Trophoblast cell (in vitro differentiated cells and primary cell): ENCODE measurements around the gene PRIM2.

ENCODE experiments used
- DNase-seq, 2 donors: peaks; one replicate each; pipeline ENCODE4 v3.0.0-alpha.2; 2016
- H2AFZ ChIP-seq: 2 replicates; pipeline ENCODE4 v1.6.1; 2013; ENCODE audit warnings: low read length, moderate library complexity, mild to moderate bottlenecking; ENCODE audit not compliant: insufficient read depth, poor library complexity
- H2AK5ac ChIP-seq: 2 replicates; pipeline ENCODE4 v1.6.1; 2013; ENCODE audit warnings: mild to moderate bottlenecking, low read length
- H2BK120ac ChIP-seq: 2 replicates; pipeline ENCODE4 v1.6.1; 2013; ENCODE audit warnings: low read length, mild to moderate bottlenecking, moderate library complexity; ENCODE audit not compliant: insufficient read depth, poor library complexity
- H2BK12ac ChIP-seq: 2 replicates; pipeline ENCODE4 v1.6.1; 2013; ENCODE audit warnings: mild to moderate bottlenecking, low read length, moderate library complexity
- H2BK5ac ChIP-seq: 2 replicates; pipeline ENCODE4 v1.6.1; 2013; ENCODE audit warnings: low read length, low read depth, moderate library complexity, mild to moderate bottlenecking; ENCODE audit not compliant: poor library complexity
- H3K14ac ChIP-seq: 2 replicates; pipeline ENCODE4 v1.6.1; 2013; ENCODE audit warnings: mild to moderate bottlenecking, low read length
- H3K18ac ChIP-seq: 2 replicates; pipeline ENCODE4 v1.6.1; 2013; ENCODE audit warnings: mild to moderate bottlenecking, low read length
- H3K23ac ChIP-seq: 2 replicates; pipeline ENCODE4 v1.6.1; 2013; ENCODE audit warnings: low read length
- H3K27ac ChIP-seq: 2 replicates; pipeline ENCODE4 v1.5.1; 2013; ENCODE audit warnings: low read depth, mild to moderate bottlenecking, inconsistent platforms, low read length, moderate library complexity
- H3K27me3 ChIP-seq: 2 replicates; pipeline ENCODE4 v1.6.1; 2013; ENCODE audit warnings: inconsistent platforms, mild to moderate bottlenecking, low read length, moderate library complexity; ENCODE audit not compliant: insufficient read depth
- H3K36me3 ChIP-seq, 2 experiments: 1 replicate in 1 of 2; 2 replicates in 1 of 2; pipeline ENCODE4 v1.6.1; 2013; ENCODE audit warnings: low read length in 2 of 2, mild to moderate bottlenecking in 2 of 2, moderate library complexity in 1 of 2; ENCODE audit not compliant: insufficient read depth in 2 of 2, control insufficient read depth in 1 of 2
- H3K4ac ChIP-seq: 2 replicates; pipeline ENCODE4 v1.6.1; 2013; ENCODE audit warnings: low read depth, mild to moderate bottlenecking, low read length, moderate library complexity
- H3K4me1 ChIP-seq, 2 experiments: 1 replicate in 1 of 2; 2 replicates in 1 of 2; pipeline ENCODE4 v1.6.1; 2013; ENCODE audit warnings: low read length in 2 of 2, mild to moderate bottlenecking in 2 of 2, moderate library complexity in 1 of 2; ENCODE audit not compliant: insufficient read depth in 2 of 2, control insufficient read depth in 1 of 2
- H3K4me2 ChIP-seq: 2 replicates; pipeline ENCODE4 v1.6.1; 2013; ENCODE audit warnings: inconsistent platforms, mild to moderate bottlenecking, low read length, moderate library complexity
- H3K4me3 ChIP-seq: 2 replicates; pipeline ENCODE4 v1.5.1; 2013; ENCODE audit warnings: mild to moderate bottlenecking, low read depth, low read length, inconsistent platforms
- H3K79me1 ChIP-seq: one replicate; pipeline ENCODE4 v1.6.1; 2013; ENCODE audit warnings: low read length
- H3K79me2 ChIP-seq: 2 replicates; pipeline ENCODE4 v1.6.1; 2013; ENCODE audit warnings: low read length, mild to moderate bottlenecking; ENCODE audit not compliant: control insufficient read depth, insufficient read depth, poor library complexity
- H3K9ac ChIP-seq: 2 replicates; pipeline ENCODE4 v1.6.1; 2013; ENCODE audit warnings: mild to moderate bottlenecking, low read length
- H3K9me3 ChIP-seq: 2 replicates; pipeline ENCODE4 v1.6.1; 2013; ENCODE audit warnings: low read depth, mild to moderate bottlenecking, control low read depth, inconsistent platforms, low read length; ENCODE audit not compliant: insufficient read depth
- H4K12ac ChIP-seq: 2 replicates; pipeline ENCODE4 v1.6.1; 2013; ENCODE audit warnings: low read depth, mild to moderate bottlenecking, low read length, moderate library complexity
- H4K8ac ChIP-seq: 2 replicates; pipeline ENCODE4 v1.6.1; 2013; ENCODE audit warnings: low read depth, mild to moderate bottlenecking, low read length, moderate library complexity
- H4K91ac ChIP-seq: one replicate; pipeline ENCODE4 v1.6.1; 2013; ENCODE audit warnings: low read depth, mild to moderate bottlenecking, low read length, moderate library complexity
- WGBS: extraction: QIAGEN DNeasy Blood & Tissue Kit; methylation state at CpG from one replicate; pipeline ENCODE4 v1.1.7; 2013; ENCODE audit warnings: missing lambda C conversion rate; ENCODE audit not compliant: insufficient read length, insufficient coverage; ENCODE audit errors: extremely low coverage; 5-methylcytosine and 5-hydroxymethylcytosine counted together

Gene PRIM2

DNA sequence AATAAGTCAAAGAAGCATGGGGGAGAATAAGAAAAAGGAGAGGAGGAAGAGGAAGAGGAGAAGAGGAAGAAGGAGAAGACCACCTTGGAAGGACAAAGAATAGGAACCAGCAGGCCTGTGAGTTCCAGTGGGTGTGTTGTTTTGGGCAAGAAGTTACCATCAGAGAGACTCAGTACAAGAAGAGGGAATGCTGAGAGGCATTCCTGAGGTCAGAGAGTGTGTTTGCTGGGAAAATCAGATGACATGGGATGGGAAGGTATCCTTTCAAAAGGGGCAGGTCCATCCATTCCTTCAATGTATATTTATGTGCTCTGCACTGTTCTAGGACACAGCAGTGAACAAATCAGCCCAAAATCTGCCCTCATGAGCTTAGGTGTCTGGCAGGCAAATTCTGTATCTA is 40.5 kb upstream of the PRIM2 start:
- no peak overlapping the region for H4K91ac ChIP-seq
- no peaks in the 10 kb centered on the region for H3K4me1 ChIP-seq
- H3K4me2 ChIP-seq = no peak overlapping the region
- H3K14ac ChIP-seq = no peak overlapping the region
- no peak overlapping the region for H3K27ac ChIP-seq
- peaks cover 5% of the 10 kb centered on the region for H3K9me3 ChIP-seq
- no peak overlapping the region for H3K9ac ChIP-seq
- H2BK5ac ChIP-seq = no peak overlapping the region
- no peak overlapping the region for H2BK120ac ChIP-seq
- H3K4me3 ChIP-seq = no peak overlapping the region
- no peak overlapping the region for H3K23ac ChIP-seq
- no peaks in the 10 kb centered on the region for H3K79me2 ChIP-seq
- H2AFZ ChIP-seq = no peak overlapping the region
- H4K12ac ChIP-seq = no peak overlapping the region
- H3K27me3 ChIP-seq = no peaks in the 10 kb centered on the region
- H4K8ac ChIP-seq = no peak overlapping the region
- no peak overlapping the region for H3K4ac ChIP-seq
- DNase-seq = no peak
- H3K36me3 ChIP-seq = no peaks in the 10 kb centered on the region
- no peak overlapping the region for H2BK12ac ChIP-seq
- no peak overlapping the region for H2AK5ac ChIP-seq
- no peaks in the 10 kb centered on the region for H3K79me1 ChIP-seq
- no peak overlapping the region for H3K18ac ChIP-seq

- no peak for DNase-seq
- Histone ChIP-seq H3K27me3 (no peaks in the 10 kb centered on the region), H3K18ac (no peak overlapping the region), H3K14ac (no peak overlapping the region), H2BK12ac (no peak overlapping the region), H4K8ac (no peak overlapping the region), H3K4me3 (no peak overlapping the region), H3K79me1 (no peaks in the 10 kb centered on the region), H2BK120ac (no peak overlapping the region), H3K9me3 (peaks cover 5% of the 10 kb centered on the region), H3K9ac (no peak overlapping the region), H3K4me1 (no peaks in the 10 kb centered on the region), H3K79me2 (no peaks in the 10 kb centered on the region), H4K12ac (no peak overlapping the region), H3K4me2 (no peak overlapping the region), H2AFZ (no peak overlapping the region), H2AK5ac (no peak overlapping the region), H2BK5ac (no peak overlapping the region), H3K23ac (no peak overlapping the region), H4K91ac (no peak overlapping the region), H3K27ac (no peak overlapping the region), H3K36me3 (no peaks in the 10 kb centered on the region), H3K4ac (no peak overlapping the region)
- WGBS = no CpG with 5 or more reads among the region's 2 CpGs
These were observed 38.9 kb upstream of the PRIM2 start for GRCh38 chr6:57278570-57278969.

DNA sequence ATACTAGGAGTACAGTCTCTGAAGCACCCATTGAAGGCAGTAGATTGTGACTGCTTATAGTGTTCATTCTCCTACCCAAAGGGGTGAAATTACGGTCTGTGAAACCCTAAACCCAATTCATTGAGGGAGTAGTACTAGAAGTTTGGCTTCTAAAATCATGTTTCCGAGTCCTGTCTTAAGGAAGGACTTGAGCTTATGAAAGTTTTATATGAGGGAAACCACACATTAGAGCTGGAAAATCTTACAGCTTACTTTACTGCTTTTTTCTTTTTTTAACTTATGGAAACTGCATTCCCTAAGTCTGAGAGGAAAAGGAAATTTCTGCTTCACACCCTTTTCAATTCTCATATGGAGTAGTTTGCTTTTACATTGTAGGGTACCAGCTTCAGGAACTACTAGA is 38.4 kb upstream of the PRIM2 start:
- Histone ChIP-seq H3K4me2 (no peak overlapping the region), H3K4me3 (no peak overlapping the region), H3K4ac (no peak overlapping the region), H3K4me1 (no peaks in the 10 kb centered on the region), H3K23ac (no peak overlapping the region), H4K12ac (no peak overlapping the region), H2AK5ac (no peak overlapping the region), H3K79me2 (no peaks in the 10 kb centered on the region), H3K27me3 (no peaks in the 10 kb centered on the region), H3K14ac (no peak overlapping the region), H3K79me1 (no peaks in the 10 kb centered on the region), H2BK5ac (no peak overlapping the region), H2BK12ac (no peak overlapping the region), H2AFZ (no peak overlapping the region), H2BK120ac (no peak overlapping the region), H3K27ac (no peak overlapping the region), H4K8ac (no peak overlapping the region), H3K36me3 (no peaks in the 10 kb centered on the region), H3K18ac (no peak overlapping the region), H3K9ac (no peak overlapping the region), H3K9me3 (peaks cover 5% of the 10 kb centered on the region), H4K91ac (no peak overlapping the region)
- no CpG with 5 or more reads among the region's 2 CpGs for WGBS
- no peak for DNase-seq

- Histone ChIP-seq H3K4me3 (no peak overlapping the region), H3K79me1 (peaks cover 4% of the 10 kb centered on the region), H3K27ac (no peak overlapping the region), H4K12ac (no peak overlapping the region), H2BK5ac (no peak overlapping the region), H4K8ac (no peak overlapping the region), H3K9me3 (no peaks in the 10 kb centered on the region), H3K27me3 (no peaks in the 10 kb centered on the region), H3K23ac (no peak overlapping the region), H3K18ac (no peak overlapping the region), H3K79me2 (peaks cover 3% of the 10 kb centered on the region), H3K4ac (no peak overlapping the region), H3K4me2 (no peak overlapping the region), H2BK12ac (no peak overlapping the region), H3K36me3 (no peaks in the 10 kb centered on the region), H3K4me1 (peaks cover 4 to 5% of the 10 kb centered on the region in 2 experiments), H2AFZ (no peak overlapping the region), H4K91ac (no peak overlapping the region), H2BK120ac (no peak overlapping the region), H2AK5ac (no peak overlapping the region), H3K14ac (no peak overlapping the region), H3K9ac (no peak overlapping the region)
- DNase-seq = no peak
These were observed 34.3 kb upstream of the PRIM2 start for GRCh38 chr6:57283106-57283505.
